HG02884 (cell line): Measurements from ENCODE around the gene LSS.
"Not testable (repeated sequence)": the region's sequence is repeated elsewhere in the genome, so short reads cannot be mapped to it uniquely, and the experiment has no call there.

Experiments
- ATAC-seq: cut with Tn5 transposase; IDR thresholded peaks from one replicate; pipeline ENCODE4 v1.9.1; 2021; ENCODE audit warnings: mild to moderate bottlenecking, moderate library complexity; ENCODE audit not compliant: unreplicated experiment

Gene LSS

GRCh38 chr21:46206163-46207005, 22.2 kb downstream of the LSS start:
- ATAC-seq: no peak

GRCh38 chr21:46205766-46206162, 22.8 kb downstream of the LSS start:
- ATAC-seq: no peak

- no peak for ATAC-seq
Measured at GRCh38 chr21:46205166-46205565, 23.4 kb downstream of the LSS start.

GRCh38 chr21:46203203-46203600, 25.4 kb downstream of the LSS start:
- no peak for ATAC-seq

GRCh38 chr21:46202592-46203202, 25.9 kb downstream of the LSS start:
- ATAC-seq: no peak

GRCh38 chr21:46200877-46201803, 27.4 kb downstream of the LSS start:
- not testable (repeated sequence) for ATAC-seq

GRCh38 chr21:46199436-46200373, 28.9 kb downstream of the LSS start:
- no peak for ATAC-seq

GRCh38 chr21:46196733-46197132, 31.8 kb downstream of the LSS start:
- ATAC-seq: no peak

- ATAC-seq: no peak
Measured at GRCh38 chr21:46195595-46196195, 32.9 kb downstream of the LSS start.

GRCh38 chr21:46194374-46195334, 33.9 kb downstream of the LSS start:
- no peak for ATAC-seq

- ATAC-seq: no peak
Measured at GRCh38 chr21:46193829-46194373, 34.7 kb downstream of the LSS start.

GRCh38 chr21:46191686-46192575, 36.6 kb downstream of the LSS start:
- no peak for ATAC-seq

GRCh38 chr21:46191257-46191685, 37.3 kb downstream of the LSS start:
- ATAC-seq: no peak

GRCh38 chr21:46190491-46191131, 38.0 kb downstream of the LSS start:
- ATAC-seq: no peak

GRCh38 chr21:46189959-46190490, 38.5 kb downstream of the LSS start:
- no peak for ATAC-seq

GRCh38 chr21:46189213-46189958, 39.2 kb downstream of the LSS start:
- ATAC-seq: no peak
